GM12892 (cell line): ENCODE data around the gene COP1.
"Not testable (repeated sequence)": the region's sequence is repeated elsewhere in the genome, so short reads cannot be mapped to it uniquely, and the experiment has no call there.

ENCODE experiments used
- DNase-seq: peaks from one replicate; pipeline ENCODE4 v3.0.0; 2011; ENCODE audit not compliant: insufficient read length
- FAIRE-seq: peaks from 2 replicates; lab custom pipeline; 2011; peaks lifted over from hg19 to GRCh38; lab: Jason Lieb, UNC
- POLR2A ChIP-seq: IDR thresholded peaks from 2 replicates; pipeline ENCODE4 v1.6.1; 2011; ENCODE audit warnings: low read depth, low read length, control low read depth
- POLR2AphosphoS5 ChIP-seq: IDR thresholded peaks from 2 replicates; pipeline ENCODE4 v1.6.1; 2011; ENCODE audit warnings: low read depth, low read length, control low read depth
- TAF1 ChIP-seq: IDR thresholded peaks from 2 replicates; pipeline ENCODE4 v1.6.1; 2011; ENCODE audit warnings: low read depth, mild to moderate bottlenecking, control low read depth, low read length, borderline replicate concordance

Gene COP1

DNA sequence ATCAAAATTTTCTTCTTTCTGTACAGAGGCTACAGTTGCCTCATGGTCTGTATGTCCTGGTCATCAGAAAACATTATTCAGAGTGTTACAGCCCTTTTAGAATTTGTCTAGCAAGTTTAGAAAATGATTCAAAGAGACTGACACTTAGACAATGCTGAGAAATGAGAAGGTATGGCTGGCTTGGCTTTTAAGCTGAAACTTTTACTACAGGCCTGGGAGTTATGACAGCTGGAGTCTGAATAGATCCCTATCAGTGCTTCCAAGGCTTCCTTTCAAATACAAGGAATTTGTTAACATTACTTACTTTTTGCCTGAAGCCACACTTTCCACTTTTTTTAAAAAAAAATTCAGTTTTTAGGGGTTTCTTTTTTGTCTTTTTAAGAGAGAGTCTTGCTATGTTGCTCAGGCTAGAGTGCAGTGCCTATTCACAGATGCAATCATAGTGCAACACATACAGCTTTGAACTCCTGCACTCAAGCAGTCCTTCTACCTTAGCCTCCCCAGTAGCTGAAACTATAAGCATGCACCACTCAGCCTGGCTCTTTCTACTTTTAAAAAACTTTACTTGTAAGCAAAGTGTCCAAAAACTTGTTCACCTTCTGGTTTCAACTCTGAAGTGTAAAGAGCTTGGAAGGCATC, 10.5 kb upstream of the COP1 start:
- no peak for DNase-seq
- TF ChIP-seq POLR2A (no peak), TAF1 (no peak), POLR2AphosphoS5 (no peak)
- no peak for FAIRE-seq

DNA sequence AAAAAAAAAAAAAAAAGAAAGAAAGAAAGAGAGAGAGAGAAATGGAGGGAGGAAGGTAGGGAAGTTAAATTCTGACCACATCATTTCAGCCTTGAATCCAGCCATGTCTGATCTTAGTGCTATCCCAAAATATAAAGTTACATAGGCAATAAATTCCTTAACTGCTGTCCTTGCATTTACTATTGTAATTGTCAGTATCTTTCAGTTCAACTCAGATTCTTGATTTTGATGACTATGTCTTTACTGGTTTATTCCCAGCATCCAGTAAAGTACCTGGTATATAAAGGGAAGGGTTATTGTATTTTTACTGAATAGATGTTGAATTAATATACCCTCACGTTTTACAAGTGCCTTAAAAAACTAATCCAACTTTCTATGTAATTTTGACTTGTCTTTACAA, 8.9 kb upstream of the COP1 start:
- no peak for FAIRE-seq
- DNase-seq = no peak
- TF ChIP-seq POLR2A (no peak), POLR2AphosphoS5 (no peak), TAF1 (no peak)

DNA sequence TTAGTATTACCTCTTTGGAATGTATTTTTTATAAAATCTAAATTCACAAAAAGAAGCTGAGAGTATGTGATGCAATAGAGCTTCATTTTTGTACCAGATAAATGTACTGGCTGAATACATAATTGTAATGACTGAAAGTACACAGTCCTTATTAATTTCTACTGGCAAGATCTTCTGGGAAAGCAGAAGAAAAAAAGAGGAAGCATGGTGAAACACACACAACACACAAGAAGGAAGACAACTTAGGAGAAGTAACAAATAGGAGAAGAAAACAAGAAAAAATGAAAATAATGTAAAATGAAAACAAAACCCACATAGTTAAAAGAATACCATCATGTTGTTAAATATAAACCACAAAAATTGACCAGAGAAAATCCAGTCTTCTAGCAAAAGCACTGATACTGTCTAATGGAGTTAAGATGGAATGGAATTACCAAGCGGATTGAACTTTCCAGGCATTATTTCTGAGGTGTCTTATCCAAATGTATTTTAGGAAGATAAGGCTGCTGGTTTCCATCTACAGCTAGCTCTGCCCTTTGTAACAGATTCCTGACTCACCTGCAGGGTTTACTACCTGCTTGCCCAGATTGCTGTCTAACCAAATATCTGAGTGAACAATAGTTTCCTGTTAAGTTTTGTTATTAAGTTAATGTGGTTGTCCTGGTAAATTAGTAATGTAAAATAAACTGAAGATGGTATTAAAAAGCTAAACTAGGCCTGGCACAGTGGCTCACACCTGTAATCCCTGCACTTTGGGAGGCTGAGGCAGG, 4.5 kb upstream of the COP1 start:
- FAIRE-seq (no peak), DNase-seq (no peak)
- no peak for TF ChIP-seq POLR2AphosphoS5

DNA sequence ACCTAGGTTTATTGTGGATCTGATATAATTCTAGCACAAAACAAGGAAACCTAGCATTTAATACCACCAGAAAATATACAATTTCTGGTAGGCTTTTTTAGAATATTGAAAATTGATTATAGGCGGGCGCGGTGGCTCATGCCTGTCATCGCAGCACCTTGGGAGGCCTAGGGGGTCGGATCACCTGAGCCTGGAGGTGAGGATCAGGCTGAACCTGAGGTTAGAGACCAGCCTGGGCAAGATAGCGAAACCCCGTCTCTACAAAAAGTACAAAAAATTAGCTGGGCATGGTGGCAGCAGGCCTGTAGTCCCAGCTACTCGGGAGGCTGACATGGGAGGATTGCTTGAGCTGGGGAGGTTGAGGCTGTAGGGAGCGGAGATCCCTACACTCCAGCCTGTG, 948 bp upstream of the COP1 start:
- no peak for FAIRE-seq
- DNase-seq = no peak
- TF ChIP-seq TAF1 = no peak
- TF ChIP-seq POLR2AphosphoS5 = no peak
- TF ChIP-seq POLR2A = no peak

DNA sequence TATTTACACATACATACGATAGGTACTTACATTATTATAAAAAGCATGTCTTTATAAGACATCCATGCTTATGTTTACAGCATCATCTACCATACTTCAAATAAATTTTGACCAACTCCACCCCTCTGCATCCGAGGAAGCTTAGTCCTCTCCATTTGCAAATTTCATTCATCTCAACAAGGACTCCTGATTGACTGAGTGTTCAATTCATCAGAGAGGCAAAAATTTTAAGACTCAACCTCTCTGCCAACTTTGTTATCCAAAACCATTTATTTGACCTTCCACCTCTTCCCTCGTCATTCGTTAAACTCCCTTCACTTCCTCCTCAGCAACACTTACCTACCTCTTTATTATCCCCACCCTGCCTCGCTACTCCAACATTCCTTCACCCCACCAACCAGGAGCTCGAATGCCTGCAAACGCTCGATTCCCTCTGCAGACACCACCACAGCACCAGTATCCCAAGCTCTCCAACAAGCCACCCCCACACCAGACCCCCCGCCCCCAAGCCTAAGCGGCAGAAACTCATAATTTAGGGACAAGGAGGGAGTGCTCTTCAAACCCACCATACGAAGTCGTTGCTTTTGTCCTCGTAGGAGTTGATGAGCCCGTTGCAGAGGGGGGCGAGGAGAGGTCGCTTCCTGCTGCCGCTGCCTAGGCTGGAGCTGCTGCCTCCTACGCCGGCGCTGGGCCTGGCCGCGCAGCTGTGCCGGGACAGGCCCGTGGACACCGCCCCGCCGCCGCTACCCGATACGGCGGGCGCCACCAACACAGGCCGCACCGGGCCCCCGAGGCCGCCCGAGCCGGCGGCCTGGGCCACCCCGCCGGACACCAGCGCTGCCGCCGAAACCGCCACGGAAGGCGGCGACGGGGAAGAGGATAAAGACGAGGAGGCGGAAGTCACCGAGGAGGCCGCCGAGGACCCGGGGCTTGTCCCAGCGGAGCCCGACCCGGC, 803 bp downstream of the COP1 start:
- no peak for TF ChIP-seq POLR2AphosphoS5
- no peak for TF ChIP-seq POLR2A
- TF ChIP-seq TAF1 = no peak
- DNase-seq (no peak), FAIRE-seq (no peak)

DNA sequence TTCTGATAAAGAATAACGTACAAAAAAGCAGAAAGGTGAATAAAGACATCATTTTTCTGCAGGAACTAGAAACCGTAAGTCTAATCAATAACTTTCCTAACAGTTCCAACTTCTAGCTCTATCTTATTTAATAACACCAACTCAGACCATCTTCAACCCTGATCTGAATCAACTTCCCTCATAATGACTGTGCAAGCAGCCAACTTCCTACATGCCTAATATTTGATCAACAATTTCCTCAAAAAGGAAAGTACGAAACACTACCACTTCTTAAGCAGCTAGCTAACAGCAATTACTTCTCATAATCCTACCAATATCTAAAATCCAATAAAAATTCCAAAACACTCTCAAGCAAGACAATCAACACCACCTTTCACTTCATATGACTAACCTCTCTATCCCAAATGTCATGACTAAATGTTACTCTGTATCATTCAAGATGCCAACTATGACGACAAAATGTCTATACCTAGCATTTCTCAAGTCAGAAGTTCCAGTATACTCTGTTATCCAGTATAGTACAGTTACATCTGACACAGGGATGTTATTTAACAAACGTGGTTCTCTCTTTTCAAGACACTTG, 1.7 kb downstream of the COP1 start:
- no peak for FAIRE-seq
- TF ChIP-seq TAF1 (no peak), POLR2A (no peak), POLR2AphosphoS5 (no peak)
- DNase-seq = no peak

DNA sequence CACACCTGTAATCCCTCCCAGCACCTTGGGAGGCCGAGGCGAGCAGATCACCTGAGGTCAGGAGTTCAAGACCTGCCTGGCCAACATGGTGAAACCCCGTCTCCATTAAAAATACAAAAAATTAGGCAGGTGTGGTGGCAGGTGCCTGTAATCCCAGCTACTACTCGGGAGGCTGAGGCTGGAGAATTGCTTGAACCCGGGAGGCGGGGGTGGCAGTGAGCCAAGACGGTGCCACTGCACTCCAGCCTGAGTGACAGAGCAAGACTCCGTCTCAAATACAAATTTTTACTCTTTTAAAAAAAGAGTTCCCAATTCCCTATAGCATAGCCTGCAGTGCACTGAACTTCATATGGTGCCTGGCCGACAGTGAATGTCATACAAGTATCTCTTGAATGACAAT, 2.4 kb downstream of the COP1 start:
- DNase-seq, FAIRE-seq: not testable (repeated sequence)

DNA sequence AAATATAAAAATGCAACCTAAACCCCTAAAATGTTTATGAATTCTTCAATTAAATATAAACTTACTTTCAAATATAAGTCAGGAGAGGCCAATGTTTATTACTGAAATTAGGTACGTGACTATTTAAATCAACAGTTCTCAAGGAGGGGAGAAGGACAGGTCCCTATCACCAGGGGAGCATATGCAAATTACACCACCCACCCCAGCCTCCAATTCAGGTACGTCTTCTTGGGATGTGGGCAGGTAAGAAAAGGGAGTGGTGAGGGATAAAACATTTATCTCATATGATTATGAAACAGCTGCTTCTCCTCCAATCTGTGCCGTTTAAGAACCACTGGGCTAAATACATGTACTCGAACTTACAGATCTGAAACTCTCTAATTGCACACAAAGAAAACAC, 3.4 kb downstream of the COP1 start:
- DNase-seq (no peak), FAIRE-seq (no peak)
- no peak for TF ChIP-seq POLR2AphosphoS5
- no peak for TF ChIP-seq TAF1
- TF ChIP-seq POLR2A = no peak

DNA sequence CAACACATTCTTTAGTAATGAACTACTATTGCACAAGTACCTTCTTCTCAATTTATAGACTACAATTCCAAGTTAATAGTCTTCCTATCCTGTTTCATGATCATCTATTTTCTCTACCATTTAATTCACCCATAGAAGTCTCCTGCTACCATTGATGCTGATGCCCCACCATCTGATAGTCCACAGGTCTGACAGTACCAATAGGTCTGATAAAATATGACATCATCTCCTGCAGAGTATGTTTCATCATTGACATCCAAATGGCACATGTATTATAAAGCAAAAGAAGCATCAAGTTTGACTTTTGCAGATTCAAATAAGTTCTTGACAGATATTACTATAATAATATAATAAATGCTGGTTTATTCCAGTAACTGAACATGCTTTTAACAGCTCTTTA, 5.5 kb downstream of the COP1 start:
- no peak for DNase-seq
- TF ChIP-seq TAF1 (no peak), POLR2A (no peak), POLR2AphosphoS5 (no peak)
- no peak for FAIRE-seq

DNA sequence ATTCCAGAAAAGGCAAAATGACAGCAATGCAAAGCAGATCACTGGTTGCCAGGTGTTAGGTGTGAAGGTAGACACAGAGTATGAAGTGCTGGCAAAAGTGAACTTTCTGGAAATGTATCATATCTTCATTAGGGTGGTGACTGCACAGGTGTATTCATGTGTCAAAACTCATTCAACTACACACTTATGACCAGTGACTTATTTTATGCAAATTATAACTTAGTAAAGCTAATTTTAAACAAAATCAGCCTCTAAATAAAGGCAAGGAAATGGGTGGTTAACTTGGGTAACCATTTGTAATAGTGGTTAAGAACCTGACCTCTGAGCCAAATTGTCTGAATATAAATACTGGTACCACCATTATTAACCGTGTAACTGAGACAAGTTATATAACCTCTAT, 7.4 kb downstream of the COP1 start:
- FAIRE-seq = peak; percentile 40
- DNase-seq = no peak
- TF ChIP-seq TAF1 = no peak
- TF ChIP-seq POLR2AphosphoS5 = no peak
- no peak for TF ChIP-seq POLR2A

DNA sequence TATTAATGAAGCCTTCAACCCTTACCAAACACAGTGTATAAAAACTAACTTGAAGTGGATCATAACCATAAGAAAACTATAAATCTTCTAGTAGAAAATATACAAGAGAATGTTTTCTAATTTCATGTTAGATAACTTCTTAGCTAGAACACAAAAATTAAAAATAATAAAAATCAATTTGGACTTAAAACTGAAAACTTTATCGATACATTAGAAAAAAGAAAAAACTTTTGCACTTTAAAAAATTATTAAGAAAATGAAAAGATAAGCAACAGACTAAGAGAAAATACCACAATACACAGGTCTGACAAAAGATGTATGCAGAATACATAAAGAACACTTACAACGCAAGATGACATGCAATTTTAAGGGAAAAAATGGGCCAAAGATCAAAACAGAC, 8.7 kb downstream of the COP1 start:
- DNase-seq (no peak), FAIRE-seq (no peak)
- no peak for TF ChIP-seq POLR2AphosphoS5
- TF ChIP-seq TAF1 = no peak
- no peak for TF ChIP-seq POLR2A
